ENCODE measurements around the gene GPC3.

The GPC3 gene

DNA sequence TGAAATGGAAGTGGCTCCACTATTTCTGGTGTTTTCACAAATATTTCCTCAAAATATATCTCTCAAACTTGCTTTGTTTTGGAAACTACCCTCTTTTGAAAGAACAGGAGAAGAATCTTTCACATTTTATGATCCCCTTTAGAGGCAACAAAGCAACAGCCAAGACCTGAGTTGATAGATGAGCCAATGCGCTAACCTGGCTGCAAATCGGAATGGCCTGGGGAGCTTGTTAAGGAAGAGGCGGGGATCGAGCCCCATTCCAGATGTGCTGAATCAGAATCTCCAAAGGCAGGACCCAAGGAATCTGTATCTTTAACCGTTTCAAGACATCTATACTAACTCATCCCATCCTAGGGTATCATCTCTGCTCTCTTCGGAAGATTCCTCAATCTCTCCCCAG lies 181.3 kb downstream of the GPC3 start:
- no peak for DNase-seq (ENCODE audit: low read depth, low spot score)
- H3K4me3 ChIP-seq (ENCODE audit: insufficient read length, low read depth), result no peak overlapping the region
- no peaks in the 10 kb centered on the region for H3K27me3 ChIP-seq (ENCODE audit: insufficient read depth, insufficient read length)
- TF ChIP-seq ZNF274 (IDR thresholded peaks at IDR 0.05; ENCODE audit: low read depth, low read length) (no peak), SUZ12 (IDR thresholded peaks at IDR 0.05; ENCODE audit: extremely low read depth, insufficient read depth, insufficient read length) (no peak), YY1 (IDR thresholded peaks at IDR 0.05; ENCODE audit: insufficient read depth, insufficient read length) (no peak)
- no peaks in the 10 kb centered on the region for H3K36me3 ChIP-seq (ENCODE audit: insufficient read depth, insufficient read length, low read length)
- no peaks in the 10 kb centered on the region for H3K4me1 ChIP-seq (ENCODE audit: insufficient read depth, insufficient read length)
- H3K9ac ChIP-seq (ENCODE audit: insufficient read length, low read depth), result no peak overlapping the region
- H3K9me3 ChIP-seq (ENCODE audit: insufficient read depth, low read length), result no peaks in the 10 kb centered on the region

DNA sequence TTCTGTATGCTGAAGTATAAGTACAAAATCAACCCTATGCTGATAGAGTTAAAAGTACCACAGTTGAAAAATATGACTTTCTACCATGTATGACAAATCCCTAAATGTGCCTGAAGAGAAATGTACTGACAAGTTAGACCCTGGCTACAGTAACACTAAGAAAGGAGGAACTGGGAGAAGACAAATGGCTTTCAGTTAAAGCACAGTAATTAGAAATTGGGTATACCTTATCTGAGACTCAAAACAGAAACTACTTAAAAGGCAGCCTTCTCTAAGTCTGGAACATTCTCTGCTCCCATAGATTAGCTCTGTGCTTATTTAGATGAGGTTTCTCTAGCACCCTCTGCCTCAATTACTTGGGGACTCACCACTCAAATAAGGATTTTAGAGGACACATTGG lies 189.1 kb downstream of the GPC3 start:
- TF ChIP-seq SUZ12 (IDR thresholded peaks at IDR 0.05; ENCODE audit: extremely low read depth, insufficient read depth, insufficient read length) (no peak), ZNF274 (IDR thresholded peaks at IDR 0.05; ENCODE audit: low read depth, low read length) (no peak), YY1 (IDR thresholded peaks at IDR 0.05; ENCODE audit: insufficient read depth, insufficient read length) (no peak)
- no peaks in the 10 kb centered on the region for H3K4me1 ChIP-seq (ENCODE audit: insufficient read depth, insufficient read length)
- no peak overlapping the region for H3K4me3 ChIP-seq (ENCODE audit: insufficient read length, low read depth)
- no peak overlapping the region for H3K9ac ChIP-seq (ENCODE audit: insufficient read length, low read depth)
- no peaks in the 10 kb centered on the region for H3K9me3 ChIP-seq (ENCODE audit: insufficient read depth, low read length)
- no peaks in the 10 kb centered on the region for H3K27me3 ChIP-seq (ENCODE audit: insufficient read depth, insufficient read length)
- DNase-seq (ENCODE audit: low read depth, low spot score), result no peak
- H3K36me3 ChIP-seq (ENCODE audit: insufficient read depth, insufficient read length, low read length), result no peaks in the 10 kb centered on the region

DNA sequence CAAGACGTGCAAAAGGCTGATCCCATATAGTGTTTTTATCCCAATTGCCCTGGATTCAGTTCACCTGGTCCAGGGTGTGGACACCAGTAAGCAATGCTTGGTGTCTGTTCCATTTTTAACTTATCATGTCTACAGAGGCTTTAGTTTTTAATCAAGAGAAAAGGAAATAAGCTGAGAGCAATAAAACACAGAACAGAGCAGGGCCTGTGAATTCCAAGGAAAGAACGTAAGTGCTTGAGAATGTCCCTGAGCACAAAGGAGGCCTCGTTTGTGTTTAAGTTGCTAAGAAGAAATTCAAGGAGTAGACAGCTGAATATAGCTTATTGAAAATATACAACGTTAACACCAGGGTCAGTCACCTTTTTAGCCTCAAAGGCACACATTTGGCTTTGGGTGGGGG lies 191.3 kb downstream of the GPC3 start:
- Histone ChIP-seq H3K4me3 (ENCODE audit: insufficient read length, low read depth) (no peak overlapping the region), H3K4me1 (ENCODE audit: insufficient read depth, insufficient read length) (no peaks in the 10 kb centered on the region), H3K27me3 (ENCODE audit: insufficient read depth, insufficient read length) (no peaks in the 10 kb centered on the region), H3K9me3 (ENCODE audit: insufficient read depth, low read length) (no peaks in the 10 kb centered on the region), H3K9ac (ENCODE audit: insufficient read length, low read depth) (no peak overlapping the region), H3K36me3 (ENCODE audit: insufficient read depth, insufficient read length, low read length) (no peaks in the 10 kb centered on the region)
- no peak for DNase-seq (ENCODE audit: low read depth, low spot score)
- TF ChIP-seq SUZ12 (IDR thresholded peaks at IDR 0.05; ENCODE audit: extremely low read depth, insufficient read depth, insufficient read length) (no peak), ZNF274 (IDR thresholded peaks at IDR 0.05; ENCODE audit: low read depth, low read length) (no peak), YY1 (IDR thresholded peaks at IDR 0.05; ENCODE audit: insufficient read depth, insufficient read length) (no peak)

DNA sequence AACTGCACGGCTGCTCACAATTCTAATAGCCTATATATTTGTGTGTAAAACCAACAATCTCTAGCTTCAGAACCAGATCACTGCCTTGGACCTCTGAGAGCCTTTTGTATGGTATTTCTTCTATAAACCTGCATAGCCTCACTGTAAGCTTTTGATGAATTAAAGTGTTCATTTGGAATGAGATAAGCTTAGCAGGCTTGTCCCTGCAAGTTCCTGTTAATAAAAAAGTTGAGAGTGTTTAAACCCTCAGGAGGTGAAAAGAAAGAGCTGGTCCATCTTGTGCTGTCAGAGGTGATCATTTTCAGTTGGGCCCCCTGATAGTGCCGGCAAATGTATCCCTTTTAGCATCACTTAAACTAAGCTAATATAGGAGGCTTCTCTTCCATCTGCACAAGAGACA lies 191.8 kb downstream of the GPC3 start:
- Histone ChIP-seq H3K27me3 (ENCODE audit: insufficient read depth, insufficient read length) (no peaks in the 10 kb centered on the region), H3K4me3 (ENCODE audit: insufficient read length, low read depth) (no peak overlapping the region), H3K9ac (ENCODE audit: insufficient read length, low read depth) (no peak overlapping the region), H3K9me3 (ENCODE audit: insufficient read depth, low read length) (no peaks in the 10 kb centered on the region), H3K36me3 (ENCODE audit: insufficient read depth, insufficient read length, low read length) (no peaks in the 10 kb centered on the region), H3K4me1 (ENCODE audit: insufficient read depth, insufficient read length) (no peaks in the 10 kb centered on the region)
- TF ChIP-seq YY1 (IDR thresholded peaks at IDR 0.05; ENCODE audit: insufficient read depth, insufficient read length), result no peak
- TF ChIP-seq SUZ12 (IDR thresholded peaks at IDR 0.05; ENCODE audit: extremely low read depth, insufficient read depth, insufficient read length), result no peak
- TF ChIP-seq ZNF274 (IDR thresholded peaks at IDR 0.05; ENCODE audit: low read depth, low read length), result no peak
- DNase-seq (ENCODE audit: low read depth, low spot score), result no peak

DNA sequence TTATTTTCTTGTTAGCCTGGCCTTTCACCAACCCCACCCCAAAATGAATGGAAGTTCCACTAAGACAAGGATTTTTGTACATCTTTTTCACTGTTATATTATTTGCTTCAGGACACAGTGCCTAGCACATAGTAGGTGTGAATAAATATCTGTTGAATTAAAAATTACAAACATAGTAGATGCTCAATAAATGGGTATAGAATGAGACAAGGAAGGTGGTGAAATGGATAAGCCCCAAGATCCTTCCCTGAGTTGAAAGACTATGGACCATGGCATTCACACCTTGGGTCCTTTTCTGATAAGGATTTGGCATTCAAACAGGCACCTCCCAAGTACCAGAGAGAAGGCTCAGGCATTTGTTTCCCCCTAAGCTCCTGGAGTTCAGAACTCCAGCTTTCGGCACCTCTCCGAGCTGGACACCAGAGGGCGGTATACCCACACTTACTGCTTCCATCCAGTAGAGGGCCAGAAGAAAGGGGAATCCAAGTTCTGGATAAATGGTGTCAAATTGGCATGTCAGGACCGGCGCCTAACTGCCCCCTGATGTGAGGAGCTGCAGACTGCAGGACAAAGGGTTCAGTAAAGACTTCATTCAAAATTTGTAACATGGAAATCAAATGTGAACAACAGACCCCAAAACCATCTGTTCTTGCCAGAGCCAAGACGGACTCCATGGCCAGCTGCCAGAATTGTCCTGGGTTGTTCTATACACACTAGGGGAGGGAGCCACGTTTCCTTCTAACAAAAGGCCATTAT lies 193.0 kb downstream of the GPC3 start:
- H3K4me1 ChIP-seq (ENCODE audit: insufficient read depth, insufficient read length), result no peaks in the 10 kb centered on the region
- peak; percentile 51 for DNase-seq (ENCODE audit: low read depth, low spot score)
- TF ChIP-seq SUZ12 (IDR thresholded peaks at IDR 0.05; ENCODE audit: extremely low read depth, insufficient read depth, insufficient read length) (no peak), ZNF274 (IDR thresholded peaks at IDR 0.05; ENCODE audit: low read depth, low read length) (no peak), YY1 (IDR thresholded peaks at IDR 0.05; ENCODE audit: insufficient read depth, insufficient read length) (no peak)
- no peak overlapping the region for H3K4me3 ChIP-seq (ENCODE audit: insufficient read length, low read depth)
- no peak overlapping the region for H3K9ac ChIP-seq (ENCODE audit: insufficient read length, low read depth)
- no peaks in the 10 kb centered on the region for H3K9me3 ChIP-seq (ENCODE audit: insufficient read depth, low read length)
- no peaks in the 10 kb centered on the region for H3K27me3 ChIP-seq (ENCODE audit: insufficient read depth, insufficient read length)
- H3K36me3 ChIP-seq (ENCODE audit: insufficient read depth, insufficient read length, low read length), result no peaks in the 10 kb centered on the region

DNA sequence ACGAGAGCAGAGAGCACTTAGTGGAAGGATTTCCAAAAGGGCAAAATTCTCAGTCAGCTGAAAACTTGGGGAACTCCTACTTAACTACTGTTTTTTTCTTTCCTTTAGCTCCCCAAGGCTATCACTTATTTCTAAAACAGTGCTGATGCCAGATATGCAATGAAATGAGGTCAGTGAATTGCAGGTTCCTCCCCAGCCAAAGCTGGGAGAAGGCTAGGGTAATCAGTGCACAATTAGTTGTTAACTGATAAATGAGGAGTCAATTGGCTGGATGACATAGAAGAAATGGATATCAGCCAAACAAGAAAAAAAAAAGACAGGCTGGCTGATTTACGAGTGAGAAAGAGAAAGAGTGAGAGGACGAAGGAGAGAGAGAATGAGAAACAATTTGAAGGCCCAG lies 195.6 kb downstream of the GPC3 start:
- no peak for DNase-seq (ENCODE audit: low read depth, low spot score)
- H3K4me1 ChIP-seq (ENCODE audit: insufficient read depth, insufficient read length), result no peaks in the 10 kb centered on the region
- H3K9me3 ChIP-seq (ENCODE audit: insufficient read depth, low read length), result no peaks in the 10 kb centered on the region
- no peaks in the 10 kb centered on the region for H3K27me3 ChIP-seq (ENCODE audit: insufficient read depth, insufficient read length)
- H3K4me3 ChIP-seq (ENCODE audit: insufficient read length, low read depth), result no peak overlapping the region
- TF ChIP-seq YY1 (IDR thresholded peaks at IDR 0.05; ENCODE audit: insufficient read depth, insufficient read length) (no peak), ZNF274 (IDR thresholded peaks at IDR 0.05; ENCODE audit: low read depth, low read length) (no peak), SUZ12 (IDR thresholded peaks at IDR 0.05; ENCODE audit: extremely low read depth, insufficient read depth, insufficient read length) (no peak)
- no peaks in the 10 kb centered on the region for H3K36me3 ChIP-seq (ENCODE audit: insufficient read depth, insufficient read length, low read length)
- no peak overlapping the region for H3K9ac ChIP-seq (ENCODE audit: insufficient read length, low read depth)

DNA sequence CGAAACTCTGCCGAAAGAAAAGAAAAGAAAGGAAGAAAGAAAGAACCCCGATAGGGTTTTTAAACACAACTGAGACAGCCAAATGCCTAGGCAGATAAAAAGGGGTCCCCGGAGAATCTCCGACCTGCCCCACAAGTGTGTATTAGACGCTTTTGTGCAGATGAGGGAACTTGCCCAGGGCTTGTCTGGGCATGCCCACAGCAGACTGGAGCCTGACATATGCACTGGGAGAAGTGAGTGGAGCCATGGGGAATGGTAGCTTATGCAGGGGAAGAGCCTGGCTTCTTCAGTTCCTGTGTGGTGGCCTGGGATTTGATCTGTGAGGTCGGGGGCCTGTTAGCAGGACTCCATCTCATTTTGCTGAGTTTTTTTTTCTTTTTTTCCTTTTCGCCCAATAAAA lies 199.0 kb downstream of the GPC3 start:
- H3K4me1 ChIP-seq (ENCODE audit: insufficient read depth, insufficient read length), result no peaks in the 10 kb centered on the region
- no peak for TF ChIP-seq YY1 (IDR thresholded peaks at IDR 0.05; ENCODE audit: insufficient read depth, insufficient read length)
- no peak for TF ChIP-seq SUZ12 (IDR thresholded peaks at IDR 0.05; ENCODE audit: extremely low read depth, insufficient read depth, insufficient read length)
- TF ChIP-seq ZNF274 (IDR thresholded peaks at IDR 0.05; ENCODE audit: low read depth, low read length), result no peak
- H3K36me3 ChIP-seq (ENCODE audit: insufficient read depth, insufficient read length, low read length), result no peaks in the 10 kb centered on the region
- no peak overlapping the region for H3K4me3 ChIP-seq (ENCODE audit: insufficient read length, low read depth)
- H3K9ac ChIP-seq (ENCODE audit: insufficient read length, low read depth), result no peak overlapping the region
- no peaks in the 10 kb centered on the region for H3K9me3 ChIP-seq (ENCODE audit: insufficient read depth, low read length)
- H3K27me3 ChIP-seq (ENCODE audit: insufficient read depth, insufficient read length), result no peaks in the 10 kb centered on the region
- no peak for DNase-seq (ENCODE audit: low read depth, low spot score)
